HG03095 (cell line): ENCODE data around the gene SWT1.
A peak's percentile ranks its signal among the peaks of the same experiment; 100 is the strongest.

Experiments
- ATAC-seq: cut with Tn5 transposase; IDR thresholded peaks from one replicate; pipeline ENCODE4 v1.9.1; 2021; ENCODE audit warnings: moderate library complexity; ENCODE audit not compliant: unreplicated experiment

The SWT1 gene

DNA sequence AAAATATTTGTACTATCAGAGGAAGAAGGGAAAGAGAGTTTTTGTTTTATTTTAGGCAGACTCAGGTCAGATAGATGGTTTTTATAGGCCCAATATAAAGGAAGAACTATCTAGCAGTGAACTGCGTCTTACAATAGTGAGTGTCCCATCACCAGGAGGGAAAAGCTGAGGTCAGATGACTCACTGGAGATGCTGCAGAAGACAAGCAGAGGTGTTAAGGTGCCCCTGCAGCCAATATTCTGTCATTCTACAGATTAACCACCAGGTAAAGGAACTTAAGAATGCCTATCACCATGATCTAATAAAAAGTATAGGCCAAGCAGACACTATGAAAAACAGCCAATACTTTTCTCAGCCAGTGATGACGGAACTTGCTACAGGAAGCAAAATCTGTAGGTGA lies 130.5 kb downstream of the SWT1 start:
- no peak for ATAC-seq

DNA sequence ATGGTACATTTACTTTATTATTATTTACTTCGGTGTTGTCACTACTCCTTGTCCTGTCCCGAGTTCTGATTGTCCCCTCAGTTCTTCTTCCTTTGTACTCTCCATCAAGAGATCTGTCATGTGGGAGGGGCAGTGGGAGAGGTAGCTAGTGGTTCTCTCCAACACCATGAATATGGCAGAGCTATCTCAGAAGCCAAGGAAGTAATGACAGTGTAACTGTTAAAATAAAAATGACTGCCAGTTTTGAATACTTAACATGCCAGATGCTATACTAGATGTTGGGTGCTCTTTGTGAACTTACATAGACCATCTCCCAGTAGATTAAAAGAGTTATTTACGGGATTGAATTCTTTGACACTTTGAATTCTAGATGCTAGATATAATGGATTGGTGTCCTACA lies 131.5 kb downstream of the SWT1 start:
- no peak for ATAC-seq

DNA sequence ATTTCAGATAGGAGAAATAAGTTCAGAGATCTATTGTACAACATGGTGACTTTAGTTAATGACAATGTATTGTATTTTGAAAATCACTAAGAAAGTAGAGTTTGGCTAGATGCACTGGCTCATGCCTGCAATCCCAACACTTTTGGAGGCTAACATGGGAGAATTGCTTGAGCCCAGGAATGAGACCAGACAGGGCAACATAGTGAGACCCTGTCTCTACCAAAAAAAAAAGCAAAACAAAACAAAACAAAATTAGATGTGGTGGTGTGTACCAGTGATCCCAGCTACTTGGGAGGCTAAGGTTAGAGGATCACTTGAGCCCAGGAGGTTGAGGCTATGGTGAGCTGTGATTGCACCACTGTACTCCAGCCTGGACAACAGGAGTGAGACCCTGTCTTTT lies 132.9 kb downstream of the SWT1 start:
- ATAC-seq: no peak

DNA sequence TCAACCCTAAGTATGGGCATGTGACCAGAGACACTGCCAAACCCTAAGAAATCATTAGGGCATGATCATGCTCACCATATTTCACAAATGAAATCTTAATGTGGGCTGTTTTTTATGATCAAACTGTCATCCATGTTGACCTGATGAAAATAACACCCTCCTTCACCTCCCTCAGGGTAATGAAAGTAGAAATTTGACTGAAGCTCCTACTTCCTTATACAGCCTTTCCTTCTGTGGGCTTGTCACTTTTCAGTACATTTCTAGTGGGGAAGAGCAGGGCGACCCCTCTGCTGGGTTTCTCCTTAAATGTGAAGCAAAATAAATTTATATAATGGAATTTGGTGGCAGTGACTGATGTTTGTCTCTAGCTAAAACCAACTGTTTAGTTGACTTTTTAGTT lies 134.2 kb downstream of the SWT1 start:
- no peak for ATAC-seq

DNA sequence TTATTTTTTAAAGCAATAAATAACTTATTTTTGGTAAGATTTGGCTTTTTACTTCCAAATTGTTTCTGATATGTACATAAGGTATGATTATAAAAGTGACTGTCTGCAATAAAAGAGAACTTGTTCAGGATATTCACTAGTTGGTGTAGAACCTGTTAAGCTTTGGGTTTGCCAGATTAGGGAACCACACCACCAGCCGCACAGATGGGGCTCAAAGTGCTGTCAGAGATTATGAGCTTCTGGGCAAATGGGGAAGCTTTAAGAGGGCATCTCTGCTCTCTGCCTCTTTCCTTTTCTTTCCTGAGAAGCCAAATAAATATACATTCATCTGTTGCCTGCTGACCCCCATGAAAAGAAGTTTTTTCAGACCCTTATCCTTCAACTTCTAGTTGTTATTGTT lies 134.7 kb downstream of the SWT1 start:
- no peak for ATAC-seq

DNA sequence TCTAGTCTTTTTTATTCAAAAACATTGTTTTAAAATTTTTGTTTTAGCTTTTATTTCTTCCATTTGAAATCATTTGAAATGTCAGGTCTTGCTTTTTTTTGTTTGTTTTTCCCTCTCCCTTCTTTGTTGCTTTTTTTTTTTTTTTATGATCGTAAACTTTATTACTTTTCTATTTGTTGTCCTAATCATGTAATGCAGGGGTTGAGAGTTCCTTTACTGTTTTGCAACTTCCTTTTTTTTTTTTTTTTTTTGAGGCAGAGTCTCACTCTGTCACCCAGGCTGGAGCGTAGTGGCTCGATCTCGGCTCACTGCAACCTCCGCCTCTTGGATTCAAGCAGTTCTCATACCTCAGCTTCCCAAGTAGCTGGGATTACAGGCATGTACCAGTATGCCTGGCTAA lies 135.3 kb downstream of the SWT1 start:
- no peak for ATAC-seq

DNA sequence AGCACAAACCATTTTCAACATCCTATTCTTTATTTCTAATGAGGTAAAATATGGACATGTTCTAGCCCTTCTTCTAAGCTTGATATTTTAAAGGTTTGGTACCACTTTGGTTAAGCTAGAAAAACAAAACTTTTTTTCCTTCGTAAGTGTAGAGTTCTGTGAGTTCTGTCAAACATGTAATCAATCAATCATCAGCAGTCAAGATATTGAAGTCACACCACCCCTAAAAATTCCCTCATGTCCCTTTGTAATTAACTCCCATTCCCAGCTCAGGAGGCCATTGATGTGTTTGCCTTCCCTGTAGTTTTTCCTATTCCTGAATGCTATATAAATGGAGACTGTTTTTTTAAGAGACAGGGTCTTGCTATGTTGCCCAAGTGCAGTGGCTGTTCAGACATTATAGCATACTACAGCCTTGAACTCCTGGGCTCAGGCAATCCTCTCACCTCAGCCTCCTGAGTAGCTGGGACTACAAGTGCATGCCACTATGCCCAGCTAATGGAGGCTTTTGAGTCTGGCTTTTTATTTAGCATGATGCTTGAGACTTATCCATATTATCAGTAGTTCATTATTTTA lies 137.1 kb downstream of the SWT1 start:
- no peak for ATAC-seq

DNA sequence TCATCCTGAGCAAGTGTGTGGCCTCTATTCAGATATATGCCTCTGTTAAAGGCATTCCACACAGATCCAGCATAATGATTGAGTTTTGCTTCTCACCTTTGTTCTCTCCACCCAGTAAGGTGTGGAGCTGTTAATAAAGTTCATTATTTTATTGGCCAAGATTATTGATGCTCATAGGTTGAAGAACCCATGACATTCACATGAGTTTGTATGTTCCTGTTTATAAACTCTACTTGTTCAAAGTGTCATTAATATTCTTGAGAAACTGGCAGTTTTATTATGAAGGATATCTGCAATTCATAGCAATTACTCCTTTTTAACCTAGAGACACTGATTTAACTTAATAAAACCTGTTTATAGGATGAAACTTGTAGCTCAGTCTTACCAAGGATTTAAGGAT lies 138.1 kb downstream of the SWT1 start:
- no peak for ATAC-seq

DNA sequence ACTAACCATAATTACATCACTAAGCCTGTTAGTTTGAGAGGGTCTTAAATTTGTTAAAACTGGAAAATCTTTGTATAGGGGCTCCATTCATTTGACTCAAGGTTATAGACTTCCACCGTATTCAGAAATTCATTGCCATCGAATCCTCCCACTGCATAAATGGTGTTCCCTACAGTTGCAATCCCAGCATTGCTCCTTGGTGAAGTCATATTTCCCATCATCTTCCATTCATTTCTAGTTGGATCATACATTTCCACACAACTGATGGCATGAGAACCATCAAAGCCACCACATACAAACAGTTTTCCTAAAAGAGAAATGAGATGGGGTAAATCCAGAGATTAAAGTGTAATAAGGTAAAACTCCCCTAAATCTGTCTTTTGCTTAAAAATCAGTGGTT lies 141.0 kb downstream of the SWT1 start:
- no peak for ATAC-seq

DNA sequence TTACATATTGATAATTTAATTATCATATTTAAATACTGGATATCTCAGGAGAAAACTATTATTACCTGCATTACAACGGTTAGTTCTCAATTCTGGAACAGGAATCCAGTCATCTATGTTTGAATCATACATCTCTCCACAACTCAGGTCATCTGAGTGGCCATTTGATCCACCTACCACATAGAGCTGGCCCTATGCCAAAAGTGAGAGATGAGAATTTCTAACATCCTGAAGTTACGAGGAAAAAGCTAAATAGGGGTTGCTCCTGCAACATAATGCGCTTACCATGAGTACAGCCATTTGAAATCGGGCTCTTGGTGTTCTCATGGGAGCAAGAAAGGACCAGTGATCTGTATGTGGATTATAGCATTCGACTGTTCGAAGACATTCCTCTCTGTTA lies 143.2 kb downstream of the SWT1 start:
- ATAC-seq: no peak

DNA sequence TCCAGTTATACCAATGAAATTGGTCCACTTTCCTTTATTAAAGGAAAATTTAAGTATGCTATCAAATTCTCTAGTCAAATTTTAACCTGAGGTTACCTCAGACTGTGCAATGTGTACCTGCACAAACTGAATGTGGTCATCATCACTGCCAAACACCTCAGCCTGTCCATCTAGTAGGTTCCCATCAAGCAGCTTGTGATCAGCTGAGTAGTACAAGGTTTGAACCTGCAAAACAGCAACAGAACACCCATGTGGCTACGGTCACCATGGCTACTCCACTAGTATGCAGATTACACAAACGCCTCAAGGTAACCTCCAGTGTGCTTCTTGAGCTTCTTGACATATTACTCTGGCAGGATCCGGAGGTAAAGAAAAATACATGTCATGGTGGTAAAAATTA lies 148.5 kb downstream of the SWT1 start:
- ATAC-seq: no peak

DNA sequence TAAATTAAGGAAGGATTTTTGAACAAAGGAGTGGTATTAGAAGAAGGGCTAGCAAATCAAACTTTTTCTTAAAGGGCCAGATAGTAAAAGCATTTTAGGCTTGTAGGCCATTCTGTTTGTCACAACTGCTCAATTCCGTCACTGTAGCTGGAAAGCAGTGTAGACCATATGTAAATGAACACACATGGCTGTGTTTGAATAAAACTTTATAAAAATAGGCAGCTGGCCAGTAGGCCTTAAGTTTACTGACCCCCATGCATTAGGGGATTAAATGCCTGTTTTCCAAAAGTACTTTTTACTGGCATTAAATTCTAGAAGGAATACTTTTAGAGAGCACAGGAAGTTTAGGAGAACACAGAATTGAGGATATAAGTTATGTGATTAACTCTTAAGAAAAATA lies 151.2 kb downstream of the SWT1 start:
- no peak for ATAC-seq

DNA sequence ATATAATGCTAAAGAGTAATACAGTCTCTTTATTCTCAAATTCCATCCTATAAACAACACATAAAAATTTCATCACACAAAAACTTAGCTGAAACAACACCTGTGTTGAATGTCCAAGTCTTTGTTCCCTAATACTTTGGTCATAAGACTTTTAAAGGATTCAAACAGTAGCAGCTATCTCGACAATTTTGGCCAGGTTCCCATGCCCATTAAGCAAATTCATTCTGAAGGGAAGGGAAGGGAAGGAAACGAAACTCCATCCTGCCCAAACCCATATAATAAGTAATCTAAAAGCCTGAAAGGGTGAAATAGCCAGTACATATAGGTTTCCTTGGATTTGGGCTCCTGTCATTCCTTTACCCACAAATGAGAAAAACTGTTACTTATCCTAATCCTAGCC lies 152.6 kb downstream of the SWT1 start:
- no peak for ATAC-seq

DNA sequence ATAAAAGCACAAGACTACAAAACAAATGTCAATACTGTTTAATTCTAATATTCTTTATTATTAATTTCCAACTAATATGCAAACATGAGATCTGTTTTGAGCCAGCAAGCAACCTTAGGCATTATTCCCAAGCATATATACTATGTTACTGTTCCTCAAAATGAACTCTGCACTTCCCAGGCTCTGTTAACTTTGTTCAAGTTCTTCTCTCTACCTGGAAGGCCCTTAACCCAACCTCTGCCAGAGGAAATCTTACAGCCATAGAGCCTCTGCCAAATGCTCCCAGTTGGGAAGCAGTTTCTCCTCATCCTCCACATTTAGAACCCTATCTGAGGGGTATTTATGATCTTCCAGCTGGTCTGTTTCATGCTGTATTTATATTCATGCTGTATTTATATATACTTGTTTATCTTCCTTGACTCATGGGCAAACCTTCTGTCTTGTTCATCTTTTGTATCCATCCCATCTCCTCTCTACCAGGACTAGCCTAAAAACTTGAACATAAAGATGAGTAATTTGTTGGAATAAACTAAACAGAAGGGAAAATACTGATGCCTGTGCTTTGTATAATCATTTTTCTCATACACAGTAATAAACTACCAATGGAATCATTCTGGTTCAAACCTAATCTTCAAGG lies 154.7 kb downstream of the SWT1 start:
- ATAC-seq: no peak

DNA sequence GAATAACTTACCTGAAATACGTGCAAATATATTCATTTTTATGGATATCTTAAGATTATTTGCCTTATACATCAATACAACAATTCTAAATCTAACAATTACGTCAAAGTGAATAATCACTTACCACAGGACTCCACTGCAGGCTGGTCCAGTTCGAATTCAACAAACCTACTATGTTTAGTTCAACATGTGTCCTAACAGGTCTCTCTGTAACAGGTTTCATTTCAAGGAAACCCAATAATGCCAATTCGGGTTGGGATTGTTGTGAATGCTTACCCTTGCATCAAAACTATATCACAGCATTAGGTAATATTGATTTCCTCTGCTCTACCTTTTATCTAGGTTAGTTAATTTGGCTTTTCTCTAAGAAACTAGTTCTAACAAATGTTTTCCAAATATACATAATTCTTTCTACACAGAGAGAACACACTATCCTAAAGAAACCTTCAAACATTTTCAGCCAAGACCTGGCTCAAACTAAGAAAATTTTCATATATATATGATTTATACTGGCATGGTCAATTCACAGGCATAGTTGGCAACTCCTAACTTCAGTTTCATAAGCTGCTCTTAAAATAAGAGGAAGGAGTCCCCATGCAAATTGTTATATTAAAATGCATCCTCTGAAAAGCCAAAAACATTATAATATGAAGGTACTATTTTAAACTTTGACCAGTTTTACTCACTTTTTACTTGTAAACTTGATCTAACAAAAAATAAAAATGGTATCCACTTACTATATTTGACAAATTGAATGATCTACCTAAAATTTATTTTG lies 155.6 kb downstream of the SWT1 start:
- no peak for ATAC-seq

DNA sequence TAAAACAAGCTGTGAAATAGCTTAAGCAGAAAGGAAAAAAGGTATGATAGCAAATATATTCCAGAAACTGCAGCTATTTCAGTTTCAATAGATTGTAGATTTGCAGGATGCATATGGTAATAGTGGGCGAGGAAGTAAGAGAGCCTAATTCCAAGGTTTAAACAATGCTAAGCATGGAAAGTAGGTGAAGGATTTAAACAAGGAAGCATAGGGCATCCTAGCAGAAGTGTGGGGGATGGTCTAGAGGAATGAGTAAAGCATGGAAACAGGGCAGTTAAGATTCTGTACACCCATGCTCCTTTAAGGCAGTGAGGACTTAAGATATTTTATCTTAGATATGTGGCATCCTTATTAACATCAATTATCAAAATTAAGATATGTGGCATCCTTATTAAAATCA lies 157.4 kb downstream of the SWT1 start:
- ATAC-seq: no peak

DNA sequence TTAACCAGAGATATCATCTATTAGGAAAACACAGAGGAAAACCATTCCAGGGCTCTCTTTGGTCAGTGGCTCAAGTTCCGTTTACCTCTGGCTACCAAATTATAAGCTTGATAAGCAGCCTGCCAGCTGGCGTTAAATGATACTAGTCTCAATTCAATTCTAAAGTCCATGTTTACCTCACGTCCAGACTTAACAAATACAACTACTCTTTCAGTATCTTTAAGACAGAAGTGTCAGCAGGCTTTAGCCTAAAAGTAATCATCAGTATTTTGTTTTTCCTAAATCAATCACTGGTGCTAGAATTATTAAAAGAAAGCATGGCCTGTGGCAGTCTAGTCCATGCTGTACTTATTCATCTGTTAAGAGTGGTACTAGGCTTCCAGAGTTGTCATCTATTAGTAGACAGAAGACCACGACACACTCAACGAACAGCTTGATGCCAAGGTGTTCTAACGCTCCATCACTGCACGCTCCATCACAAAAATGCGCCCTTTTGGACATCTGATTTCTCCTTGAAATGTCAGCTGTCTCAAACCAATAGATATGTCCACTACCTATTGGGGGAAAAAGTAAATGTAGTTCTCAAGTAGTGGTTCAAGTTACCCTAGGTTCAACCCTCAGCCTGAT lies 158.6 kb downstream of the SWT1 start:
- no peak for ATAC-seq

DNA sequence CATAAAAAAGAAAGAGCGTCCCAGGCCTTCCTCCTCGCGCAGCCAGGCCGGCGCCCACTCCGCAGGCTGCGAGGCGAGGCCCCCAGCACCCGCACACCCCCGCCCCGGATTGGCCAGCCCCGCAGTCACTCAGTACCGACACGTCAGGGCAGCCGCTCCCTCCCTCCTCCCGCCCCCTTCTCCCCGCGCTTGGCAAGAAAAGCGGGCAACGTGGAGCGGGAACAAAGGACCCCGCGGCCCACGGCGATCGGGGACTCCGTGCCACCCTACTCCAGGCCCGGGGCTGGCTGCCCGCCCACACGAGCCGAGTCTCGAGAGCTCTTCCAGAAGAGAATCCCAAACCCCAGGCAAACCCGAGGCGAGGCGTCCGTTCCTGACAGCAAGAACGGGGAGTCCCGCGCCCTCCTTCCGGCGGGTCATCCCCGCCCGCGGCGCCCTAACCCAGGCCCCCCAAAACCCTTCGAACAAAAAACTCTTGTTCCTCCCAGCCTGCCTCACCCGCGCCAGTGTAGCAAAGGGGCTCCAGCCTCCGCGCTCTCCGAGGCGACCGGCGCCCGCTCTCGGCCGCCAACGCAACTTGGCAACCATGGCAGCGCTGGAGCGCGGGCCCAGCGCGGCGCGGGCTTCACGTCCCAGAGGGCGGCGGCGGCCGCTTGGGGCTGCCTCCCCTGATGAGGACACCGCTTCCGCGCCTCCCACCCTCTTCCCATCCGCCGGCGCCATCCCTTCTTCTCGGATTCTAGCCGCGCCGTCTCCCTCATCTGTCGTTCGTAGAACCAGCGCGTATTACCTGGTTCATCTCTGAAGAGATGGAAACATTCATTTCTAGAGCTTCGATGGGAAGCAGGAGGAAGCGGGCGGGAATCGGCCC lies 159.4 kb downstream of the SWT1 start:
- ATAC-seq: peak; percentile 55

DNA sequence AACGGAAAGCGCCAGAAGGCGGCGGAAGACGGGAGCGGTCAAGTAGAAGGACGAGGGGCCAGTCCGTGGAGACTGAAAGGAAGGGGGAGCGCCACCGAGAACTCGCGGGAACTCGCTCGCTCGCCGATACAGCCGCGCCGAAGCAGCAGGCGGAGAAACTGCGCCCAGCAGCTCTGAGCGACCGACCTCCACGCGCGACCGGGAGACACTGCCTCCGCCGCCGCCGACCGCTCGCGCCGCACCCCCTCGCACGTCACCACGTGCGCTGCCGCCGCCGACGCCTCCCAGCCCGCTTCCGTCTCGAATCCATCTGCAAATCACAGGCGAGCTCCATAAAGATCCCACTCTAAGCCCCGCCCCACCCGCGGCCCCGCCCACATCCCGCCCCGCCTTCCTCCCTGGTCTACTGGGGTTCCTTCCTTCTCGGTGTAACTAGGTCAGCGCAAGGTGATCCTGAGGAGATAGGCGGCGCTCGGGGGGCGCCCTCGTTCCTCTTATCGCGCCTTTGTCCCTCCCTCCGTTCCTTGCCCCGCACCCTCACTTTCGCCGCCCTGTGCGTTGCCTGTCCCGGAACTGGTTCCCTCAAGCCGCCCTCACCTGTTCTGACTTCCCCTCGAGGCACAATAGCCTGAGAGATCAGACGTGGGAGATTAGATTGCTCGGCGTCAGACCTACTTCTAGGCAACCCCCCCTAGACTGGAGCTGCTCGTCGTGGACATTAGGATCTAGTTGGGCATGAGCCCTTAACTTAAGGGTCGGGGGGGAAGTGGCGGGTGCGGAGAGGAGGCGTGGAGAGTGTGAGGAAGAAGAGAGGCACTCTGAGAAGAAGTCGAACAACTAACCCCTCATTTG lies 160.3 kb downstream of the SWT1 start, which contains the start of gene IVNS1ABP:
TSS of gene IVNS1ABP (minus strand) at position 210 of the 852 bp plus-strand sequence. CDS start 7,750 bp downstream, outside the sequence.
- ATAC-seq: peak; percentile 76

DNA sequence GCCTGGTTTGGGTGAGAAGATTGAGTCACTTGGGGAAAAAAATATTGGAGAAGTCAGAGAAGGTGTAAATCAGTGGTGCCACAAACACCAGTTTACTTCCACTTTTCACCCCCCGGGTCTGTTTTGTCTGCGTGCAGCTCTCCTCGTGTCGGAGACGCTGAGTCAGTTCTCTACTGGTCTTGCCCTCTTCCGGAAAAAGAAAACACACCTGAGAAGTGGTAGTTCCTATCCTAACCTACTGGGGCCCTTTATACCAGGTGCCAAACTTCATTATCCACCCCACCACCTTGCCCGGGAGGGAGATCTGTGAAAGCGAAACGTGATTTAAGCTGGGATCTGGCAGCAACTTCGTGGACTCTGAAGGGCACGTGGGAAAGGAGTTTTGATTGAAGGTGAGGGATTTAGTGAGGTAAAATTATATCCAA lies 160.9 kb downstream of the SWT1 start:
- peak; percentile 37 for ATAC-seq
